ENCODE data around the gene MAN1C1.

Gene MAN1C1

GRCh38 chr1:25804244-25804963 is 187.8 kb downstream of the MAN1C1 start:
- peaks cover 35% of the 10 kb centered on the region for H3K4me1 ChIP-seq (ENCODE audit: control insufficient read depth, insufficient read depth, low read length)
- H3K4me2 ChIP-seq (ENCODE audit: low read length), result peak overlapping the region; percentile 5
- H3K9me3 ChIP-seq (replicated peaks; ENCODE audit: low read length), result no peaks in the 10 kb centered on the region
- H3K36me3 ChIP-seq (ENCODE audit: insufficient read depth, low read length), result peaks cover 13% of the 10 kb centered on the region
- no peaks in the 10 kb centered on the region for H3K27me3 ChIP-seq (ENCODE audit: control insufficient read depth, insufficient read depth, low read length)
- no peak overlapping the region for H3K4me3 ChIP-seq (ENCODE audit: low read length)
- peak overlapping the region; percentile 3 for H3K9ac ChIP-seq (ENCODE audit: low read depth, low read length)

- H3K9ac ChIP-seq (ENCODE audit: low read depth, low read length), result no peak overlapping the region
Measured at GRCh38 chr1:25804964-25805862, 188.6 kb downstream of the MAN1C1 start.

GRCh38 chr1:25805863-25806225 is 189.3 kb downstream of the MAN1C1 start:
- Histone ChIP-seq H3K27me3 (ENCODE audit: control insufficient read depth, insufficient read depth, low read length) (no peaks in the 10 kb centered on the region), H3K4me1 (ENCODE audit: control insufficient read depth, insufficient read depth, low read length) (peaks cover 32% of the 10 kb centered on the region), H3K36me3 (ENCODE audit: insufficient read depth, low read length) (peaks cover 26% of the 10 kb centered on the region), H3K4me2 (ENCODE audit: low read length) (peak overlapping the region; percentile 59), H3K9ac (ENCODE audit: low read depth, low read length) (no peak overlapping the region), H3K9me3 (replicated peaks; ENCODE audit: low read length) (no peaks in the 10 kb centered on the region), H3K4me3 (ENCODE audit: low read length) (peak overlapping the region; percentile 21)

More at GRCh38 chr1:25804964-25805862, 188.6 kb downstream of the MAN1C1 start:
- H3K4me1 ChIP-seq (ENCODE audit: control insufficient read depth, insufficient read depth, low read length), result peaks cover 35% of the 10 kb centered on the region
- H3K4me2 ChIP-seq (ENCODE audit: low read length), result peak overlapping the region; percentile 59
- H3K9me3 ChIP-seq (replicated peaks; ENCODE audit: low read length), result no peaks in the 10 kb centered on the region
- H3K27me3 ChIP-seq (ENCODE audit: control insufficient read depth, insufficient read depth, low read length), result no peaks in the 10 kb centered on the region
- peaks cover 19% of the 10 kb centered on the region for H3K36me3 ChIP-seq (ENCODE audit: insufficient read depth, low read length)
- no peak overlapping the region for H3K4me3 ChIP-seq (ENCODE audit: low read length)

- peaks cover 27% of the 10 kb centered on the region for H3K4me1 ChIP-seq (ENCODE audit: control insufficient read depth, insufficient read depth, low read length)
- H3K36me3 ChIP-seq (ENCODE audit: insufficient read depth, low read length), result peaks cover 31% of the 10 kb centered on the region
- H3K4me3 ChIP-seq (ENCODE audit: low read length), result peak overlapping the region; percentile 21
- no peaks in the 10 kb centered on the region for H3K9me3 ChIP-seq (replicated peaks; ENCODE audit: low read length)
- peak overlapping the region; percentile 59 for H3K4me2 ChIP-seq (ENCODE audit: low read length)
- no peak overlapping the region for H3K9ac ChIP-seq (ENCODE audit: low read depth, low read length)
- no peaks in the 10 kb centered on the region for H3K27me3 ChIP-seq (ENCODE audit: control insufficient read depth, insufficient read depth, low read length)
Measured at GRCh38 chr1:25806418-25806817, 189.8 kb downstream of the MAN1C1 start.

DNA sequence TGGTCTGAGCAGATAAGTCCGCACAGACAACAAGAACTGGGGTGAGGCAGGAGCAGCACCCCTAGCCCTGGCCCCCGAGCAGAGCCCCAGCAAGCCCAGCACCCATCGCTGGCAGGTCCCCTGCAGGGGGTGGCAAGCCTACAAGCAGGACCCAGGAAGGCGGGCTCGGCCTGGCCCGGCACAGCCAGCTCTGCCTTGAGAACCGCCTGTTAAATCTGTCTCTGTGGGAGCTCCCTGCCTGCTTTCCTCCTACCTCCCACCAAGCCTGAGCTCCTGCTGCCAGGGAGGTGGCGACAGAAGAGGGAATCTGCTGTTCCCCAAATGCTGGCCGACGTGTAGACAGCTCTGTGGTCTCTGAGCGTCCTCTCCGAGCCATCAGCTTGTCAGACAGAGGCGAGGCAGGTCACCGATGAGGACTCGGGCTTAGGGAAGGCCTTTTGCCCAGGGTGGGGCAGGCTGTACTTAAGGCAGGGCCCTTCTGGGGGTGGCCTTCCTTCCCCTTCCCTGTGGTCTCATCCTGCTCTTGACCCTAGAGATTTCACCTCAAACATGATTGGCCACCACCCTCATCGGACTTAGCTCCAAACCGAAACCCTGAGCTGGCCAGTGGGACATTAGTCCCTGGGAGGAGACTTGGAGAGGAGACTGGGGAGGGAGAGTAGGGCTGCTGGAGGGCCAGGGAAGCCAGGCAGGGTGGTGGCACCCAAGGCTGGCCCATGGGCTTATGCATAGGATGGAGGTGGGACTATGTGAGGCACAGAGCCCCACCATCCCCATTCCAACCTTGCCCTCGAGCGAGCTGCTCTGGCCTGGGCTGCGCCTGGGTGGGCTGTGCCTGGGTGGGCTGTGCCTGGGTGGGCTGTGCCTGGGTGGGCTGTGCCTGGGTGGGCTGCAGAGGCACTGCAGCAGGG is 191.1 kb downstream of the MAN1C1 start:
- H3K9me3 ChIP-seq (replicated peaks; ENCODE audit: low read length), result no peaks in the 10 kb centered on the region
- H3K4me1 ChIP-seq (ENCODE audit: control insufficient read depth, insufficient read depth, low read length), result peaks cover 27% of the 10 kb centered on the region
- H3K4me3 ChIP-seq (ENCODE audit: low read length), result no peak overlapping the region
- no peak overlapping the region for H3K9ac ChIP-seq (ENCODE audit: low read depth, low read length)
- H3K27me3 ChIP-seq (ENCODE audit: control insufficient read depth, insufficient read depth, low read length), result no peaks in the 10 kb centered on the region
- no peak overlapping the region for H3K4me2 ChIP-seq (ENCODE audit: low read length)
- peaks cover 38% of the 10 kb centered on the region for H3K36me3 ChIP-seq (ENCODE audit: insufficient read depth, low read length)

- no peaks in the 10 kb centered on the region for H3K27me3 ChIP-seq (ENCODE audit: control insufficient read depth, insufficient read depth, low read length)
- H3K9me3 ChIP-seq (replicated peaks; ENCODE audit: low read length), result no peaks in the 10 kb centered on the region
- peaks cover 46% of the 10 kb centered on the region for H3K36me3 ChIP-seq (ENCODE audit: insufficient read depth, low read length)
- H3K4me2 ChIP-seq (ENCODE audit: low read length), result no peak overlapping the region
- H3K4me1 ChIP-seq (ENCODE audit: control insufficient read depth, insufficient read depth, low read length), result peaks cover 27% of the 10 kb centered on the region
- H3K4me3 ChIP-seq (ENCODE audit: low read length), result no peak overlapping the region
- H3K9ac ChIP-seq (ENCODE audit: low read depth, low read length), result no peak overlapping the region
Measured at GRCh38 chr1:25808481-25809244, 192.1 kb downstream of the MAN1C1 start.

DNA sequence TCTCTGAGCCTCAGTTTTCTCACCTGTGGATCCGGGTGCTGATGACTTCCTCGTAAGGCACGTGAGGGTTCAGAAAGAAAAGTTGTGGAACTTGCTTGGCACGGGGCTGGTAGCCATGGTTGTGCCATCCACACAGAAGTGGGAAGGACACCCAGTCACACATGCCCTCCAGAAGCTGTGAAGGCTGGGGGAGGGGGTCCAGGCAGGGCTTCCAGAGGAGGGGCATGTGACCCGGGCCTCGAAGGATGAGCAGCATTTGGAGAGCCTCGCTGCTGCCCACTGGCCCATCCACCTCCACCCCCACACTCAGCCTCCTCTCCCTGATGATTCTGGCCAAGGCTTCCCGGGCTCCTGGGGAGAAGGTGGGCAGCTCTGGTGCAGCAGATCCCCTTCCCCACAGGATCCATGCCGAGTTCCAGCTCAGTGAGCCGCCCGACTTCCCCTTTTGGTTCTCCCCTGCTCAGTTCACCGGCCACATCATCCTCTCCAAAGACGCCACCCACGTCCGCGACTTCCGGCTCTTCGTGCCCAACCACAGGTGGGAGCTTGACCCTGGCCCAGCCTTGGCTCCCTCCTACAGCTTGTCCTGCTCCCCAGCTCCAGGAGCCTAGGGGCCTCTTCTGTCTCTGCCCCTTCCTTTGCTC is 192.8 kb downstream of the MAN1C1 start:
- H3K9ac ChIP-seq (ENCODE audit: low read depth, low read length), result no peak overlapping the region
- no peaks in the 10 kb centered on the region for H3K27me3 ChIP-seq (ENCODE audit: control insufficient read depth, insufficient read depth, low read length)
- H3K4me1 ChIP-seq (ENCODE audit: control insufficient read depth, insufficient read depth, low read length), result peaks cover 22% of the 10 kb centered on the region
- no peak overlapping the region for H3K4me2 ChIP-seq (ENCODE audit: low read length)
- no peak overlapping the region for H3K4me3 ChIP-seq (ENCODE audit: low read length)
- H3K36me3 ChIP-seq (ENCODE audit: insufficient read depth, low read length), result peaks cover 53% of the 10 kb centered on the region
- no peaks in the 10 kb centered on the region for H3K9me3 ChIP-seq (replicated peaks; ENCODE audit: low read length)

DNA sequence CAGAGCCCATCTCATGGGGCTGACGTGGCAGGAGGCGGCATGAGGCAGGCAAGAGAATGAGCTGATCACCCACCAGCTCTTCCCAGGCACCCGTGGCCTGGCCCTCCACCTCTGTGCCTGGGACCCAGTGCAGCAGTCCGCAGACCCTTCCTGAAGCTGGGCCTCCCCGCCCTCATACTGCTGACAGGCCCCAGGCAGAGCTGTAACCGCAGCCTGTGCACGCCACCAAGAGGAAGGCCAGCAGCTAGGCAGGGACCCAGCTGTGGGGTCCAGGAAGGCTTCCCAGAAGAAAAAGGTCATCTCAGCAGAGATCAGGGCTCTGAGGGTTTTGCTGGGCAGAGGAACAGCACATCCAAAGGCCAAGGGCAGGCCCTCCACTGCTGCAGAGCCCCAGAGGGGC is 193.3 kb downstream of the MAN1C1 start:
- H3K4me3 ChIP-seq (ENCODE audit: low read length), result no peak overlapping the region
- no peaks in the 10 kb centered on the region for H3K27me3 ChIP-seq (ENCODE audit: control insufficient read depth, insufficient read depth, low read length)
- H3K4me1 ChIP-seq (ENCODE audit: control insufficient read depth, insufficient read depth, low read length), result peaks cover 17% of the 10 kb centered on the region
- H3K36me3 ChIP-seq (ENCODE audit: insufficient read depth, low read length), result peaks cover 53% of the 10 kb centered on the region
- H3K9ac ChIP-seq (ENCODE audit: low read depth, low read length), result no peak overlapping the region
- no peaks in the 10 kb centered on the region for H3K9me3 ChIP-seq (replicated peaks; ENCODE audit: low read length)
- H3K4me2 ChIP-seq (ENCODE audit: low read length), result no peak overlapping the region

- no peak overlapping the region for H3K4me2 ChIP-seq (ENCODE audit: low read length)
- no peaks in the 10 kb centered on the region for H3K9me3 ChIP-seq (replicated peaks; ENCODE audit: low read length)
- H3K27me3 ChIP-seq (ENCODE audit: control insufficient read depth, insufficient read depth, low read length), result no peaks in the 10 kb centered on the region
- H3K4me3 ChIP-seq (ENCODE audit: low read length), result no peak overlapping the region
- H3K4me1 ChIP-seq (ENCODE audit: control insufficient read depth, insufficient read depth, low read length), result peaks cover 10% of the 10 kb centered on the region
- peaks cover 53% of the 10 kb centered on the region for H3K36me3 ChIP-seq (ENCODE audit: insufficient read depth, low read length)
- H3K9ac ChIP-seq (ENCODE audit: low read depth, low read length), result no peak overlapping the region
Measured at GRCh38 chr1:25810341-25811299, 194.0 kb downstream of the MAN1C1 start.
